ENCODE data around the gene TMEM51. TPM values are rescaled to one million over a fixed set of nuclear protein-coding genes. Genes with fewer than 3 reads are reported as not detected.
"Not testable (repeated sequence)": the region's sequence is repeated elsewhere in the genome, so short reads cannot be mapped to it uniquely, and the experiment has no call there.

TMEM51 gene
- total RNA-seq, 1 donor, result 0.72 TPM

DNA sequence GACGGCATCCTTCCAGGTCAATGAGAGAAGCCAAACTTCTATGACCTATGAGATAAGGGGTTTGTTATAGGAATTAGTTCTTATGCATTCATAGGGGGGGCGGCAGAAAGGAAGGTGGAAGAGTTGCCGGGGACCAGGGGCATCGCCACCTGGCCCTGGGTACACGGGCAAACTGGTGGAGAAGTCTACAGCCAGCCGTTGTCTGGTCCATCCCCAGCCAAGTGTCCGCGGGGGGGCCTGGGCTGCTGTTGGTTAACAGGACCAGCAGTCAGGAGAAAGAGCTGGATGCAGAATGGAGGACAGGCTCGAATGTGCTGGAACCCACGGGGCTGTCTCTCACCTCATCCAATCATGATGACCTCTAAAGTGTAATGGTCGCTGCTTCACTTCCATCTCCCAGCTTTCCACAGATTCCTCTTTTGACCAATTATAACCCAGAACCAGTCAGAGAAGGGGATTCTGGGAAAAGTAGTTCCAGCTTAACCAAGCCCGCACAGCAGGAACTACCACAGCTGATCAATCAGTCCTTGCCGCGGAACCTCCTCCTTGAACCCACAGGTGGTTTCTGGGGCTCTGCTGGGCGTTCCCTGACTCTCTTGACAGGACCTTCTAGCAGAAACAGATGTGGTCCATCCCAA is 17.8 kb downstream of the TMEM51 start:
- H3K4me2 ChIP-seq (ENCODE audit: insufficient read depth, low read length), result no peak overlapping the region
- H2AFZ ChIP-seq (ENCODE audit: low read length), result no peak overlapping the region
- no peaks in the 10 kb centered on the region for H3K79me2 ChIP-seq (ENCODE audit: insufficient read depth, low read length)
- no peaks in the 10 kb centered on the region for H3K27me3 ChIP-seq (ENCODE audit: insufficient read depth, low read length)
- H3K36me3 ChIP-seq (ENCODE audit: insufficient read depth, low read length), result no peaks in the 10 kb centered on the region
- TF ChIP-seq CTCF (IDR thresholded peaks at IDR 0.05; ENCODE audit: extremely low read depth, low read depth, low read length), result no peak
- no peaks in the 10 kb centered on the region for H3K9me3 ChIP-seq (ENCODE audit: low read depth, low read length)
- DNase-seq (ENCODE audit: insufficient read length, low spot score, missing footprints), result no peak
- peaks cover 26% of the 10 kb centered on the region for H3K4me1 ChIP-seq (ENCODE audit: insufficient read depth, low read length)
- H3K27ac ChIP-seq (ENCODE audit: low read depth, low read length), result no peak overlapping the region
- no peaks in the 10 kb centered on the region for H4K20me1 ChIP-seq (ENCODE audit: insufficient read depth, low read length)
- H3K4me3 ChIP-seq (ENCODE audit: insufficient read depth, low read length), result no peak overlapping the region

DNA sequence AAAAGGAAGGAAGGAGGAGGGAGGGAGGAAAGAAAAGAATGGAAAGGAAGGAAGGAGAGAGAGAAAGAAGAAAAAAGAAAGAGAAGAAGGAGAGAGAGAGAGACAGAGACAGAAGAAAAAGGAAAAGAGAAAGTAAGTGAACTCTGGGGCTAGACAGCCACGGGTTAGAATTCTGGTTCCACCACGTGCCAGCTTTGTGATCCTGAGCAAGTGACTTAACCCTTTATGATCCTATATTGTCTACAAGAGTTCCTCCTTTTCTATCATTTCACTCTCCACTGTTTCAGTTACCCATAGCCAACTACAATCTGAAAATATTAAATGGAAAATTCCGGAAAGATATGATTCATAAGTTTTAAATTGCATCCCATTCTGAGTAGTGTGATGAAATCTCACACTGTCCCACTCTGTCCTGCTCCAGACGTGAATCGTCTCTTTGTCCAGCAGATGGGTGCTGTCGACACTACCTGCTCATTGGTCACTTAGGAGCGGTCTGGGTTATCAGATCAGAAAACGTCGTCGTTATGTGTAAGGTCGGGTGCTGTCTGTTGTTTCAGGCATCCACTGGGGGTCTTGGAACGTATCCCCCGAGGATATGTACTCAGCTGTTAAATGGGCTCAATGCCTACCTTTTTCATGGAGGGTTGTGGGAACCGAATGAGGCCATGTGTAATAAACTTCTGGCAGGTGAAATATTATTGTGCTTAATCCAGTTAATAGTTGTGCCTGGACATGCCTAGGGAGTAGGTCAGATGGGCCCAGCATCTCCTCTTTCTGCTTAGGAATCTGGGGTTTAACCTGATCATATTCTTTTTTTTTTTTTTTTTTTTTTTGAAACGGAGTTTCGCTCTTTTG is 19.1 kb downstream of the TMEM51 start:
- Histone ChIP-seq H3K9me3 (ENCODE audit: low read depth, low read length) (no peaks in the 10 kb centered on the region), H3K79me2 (ENCODE audit: insufficient read depth, low read length) (no peaks in the 10 kb centered on the region), H3K27ac (ENCODE audit: low read depth, low read length) (no peak overlapping the region), H3K27me3 (ENCODE audit: insufficient read depth, low read length) (no peaks in the 10 kb centered on the region), H2AFZ (ENCODE audit: low read length) (no peak overlapping the region), H3K4me1 (ENCODE audit: insufficient read depth, low read length) (peaks cover 21% of the 10 kb centered on the region), H3K4me3 (ENCODE audit: insufficient read depth, low read length) (no peak overlapping the region), H4K20me1 (ENCODE audit: insufficient read depth, low read length) (no peaks in the 10 kb centered on the region), H3K36me3 (ENCODE audit: insufficient read depth, low read length) (no peaks in the 10 kb centered on the region), H3K4me2 (ENCODE audit: insufficient read depth, low read length) (peak overlapping the region; percentile 58)
- no peak for DNase-seq (ENCODE audit: insufficient read length, low spot score, missing footprints)
- TF ChIP-seq CTCF (IDR thresholded peaks at IDR 0.05; ENCODE audit: extremely low read depth, low read depth, low read length), result no peak

DNA sequence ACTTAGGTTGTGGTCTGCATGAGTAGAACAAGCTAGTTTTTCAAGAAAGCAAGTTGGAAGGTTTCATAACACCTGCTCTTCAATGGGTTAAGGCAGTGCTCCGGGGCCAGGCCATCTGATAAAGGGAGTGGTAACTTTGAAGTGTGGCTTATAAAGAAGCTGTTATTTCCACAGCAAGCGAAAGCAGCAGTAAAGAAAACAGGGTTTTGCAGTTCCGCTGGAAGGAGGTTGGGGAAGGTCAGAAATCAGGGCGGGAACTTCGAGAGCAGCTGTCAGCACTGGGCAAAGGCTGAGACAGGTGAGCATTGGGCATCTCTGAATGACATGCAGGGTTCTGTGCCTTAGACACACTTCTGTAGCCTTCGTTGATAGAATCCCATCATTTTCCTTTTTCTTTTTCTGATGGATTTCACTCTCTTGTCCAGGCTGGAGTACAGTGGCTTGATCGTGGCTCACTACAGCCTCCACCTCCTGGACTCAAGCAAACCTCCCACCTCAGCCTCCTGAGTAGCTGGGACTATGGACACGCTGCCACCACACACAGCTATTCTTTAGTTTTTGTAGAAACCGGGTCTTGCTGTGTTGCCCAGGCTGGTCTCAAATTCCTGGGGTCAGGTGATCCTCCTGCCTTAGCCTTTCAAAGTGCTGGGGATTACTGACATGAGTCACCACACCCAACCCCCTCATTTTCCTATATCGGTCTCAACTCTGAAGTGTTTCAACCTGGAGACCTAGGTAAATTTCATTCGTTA is 20.5 kb downstream of the TMEM51 start:
- no peak overlapping the region for H2AFZ ChIP-seq (ENCODE audit: low read length)
- H3K4me3 ChIP-seq (ENCODE audit: insufficient read depth, low read length), result no peak overlapping the region
- DNase-seq (ENCODE audit: insufficient read length, low spot score, missing footprints), result no peak
- H3K27me3 ChIP-seq (ENCODE audit: insufficient read depth, low read length), result no peaks in the 10 kb centered on the region
- no peaks in the 10 kb centered on the region for H3K9me3 ChIP-seq (ENCODE audit: low read depth, low read length)
- no peak overlapping the region for H3K27ac ChIP-seq (ENCODE audit: low read depth, low read length)
- H3K79me2 ChIP-seq (ENCODE audit: insufficient read depth, low read length), result no peaks in the 10 kb centered on the region
- H3K36me3 ChIP-seq (ENCODE audit: insufficient read depth, low read length), result no peaks in the 10 kb centered on the region
- H3K4me2 ChIP-seq (ENCODE audit: insufficient read depth, low read length), result no peak overlapping the region
- no peak for TF ChIP-seq CTCF (IDR thresholded peaks at IDR 0.05; ENCODE audit: extremely low read depth, low read depth, low read length)
- H4K20me1 ChIP-seq (ENCODE audit: insufficient read depth, low read length), result no peaks in the 10 kb centered on the region
- H3K4me1 ChIP-seq (ENCODE audit: insufficient read depth, low read length), result peaks cover 18% of the 10 kb centered on the region

GRCh38 chr1:15174615-15174983 is 21.1 kb downstream of the TMEM51 start:
- no peak for DNase-seq (ENCODE audit: insufficient read length, low spot score, missing footprints)
- Histone ChIP-seq H3K79me2 (ENCODE audit: insufficient read depth, low read length) (no peaks in the 10 kb centered on the region), H3K27me3 (ENCODE audit: insufficient read depth, low read length) (no peaks in the 10 kb centered on the region), H3K4me3 (ENCODE audit: insufficient read depth, low read length) (no peak overlapping the region), H4K20me1 (ENCODE audit: insufficient read depth, low read length) (no peaks in the 10 kb centered on the region), H3K4me2 (ENCODE audit: insufficient read depth, low read length) (no peak overlapping the region), H3K9me3 (ENCODE audit: low read depth, low read length) (no peaks in the 10 kb centered on the region), H3K27ac (ENCODE audit: low read depth, low read length) (no peak overlapping the region), H2AFZ (ENCODE audit: low read length) (no peak overlapping the region), H3K4me1 (ENCODE audit: insufficient read depth, low read length) (peaks cover 23% of the 10 kb centered on the region), H3K36me3 (ENCODE audit: insufficient read depth, low read length) (no peaks in the 10 kb centered on the region)
- TF ChIP-seq CTCF (IDR thresholded peaks at IDR 0.05; ENCODE audit: extremely low read depth, low read depth, low read length), result no peak

GRCh38 chr1:15175324-15176094 is 22.0 kb downstream of the TMEM51 start:
- not testable (repeated sequence) for H2AFZ ChIP-seq (ENCODE audit: low read length); DNase-seq (ENCODE audit: insufficient read length, low spot score, missing footprints); H3K27me3 ChIP-seq (ENCODE audit: insufficient read depth, low read length); H3K4me3 ChIP-seq (ENCODE audit: insufficient read depth, low read length); H3K27ac ChIP-seq (ENCODE audit: low read depth, low read length); H4K20me1 ChIP-seq (ENCODE audit: insufficient read depth, low read length); H3K4me2 ChIP-seq (ENCODE audit: insufficient read depth, low read length); H3K9me3 ChIP-seq (ENCODE audit: low read depth, low read length); H3K36me3 ChIP-seq (ENCODE audit: insufficient read depth, low read length); H3K79me2 ChIP-seq (ENCODE audit: insufficient read depth, low read length)
- peaks cover 28% of the 10 kb centered on the region for H3K4me1 ChIP-seq (ENCODE audit: insufficient read depth, low read length)
